HL-60/S4 treated with phorbol 12-myristate 13-acetate at 8.2 ng/mL for 4 days and 3 days (cell line): Measurements from ENCODE around the gene EPHA3.

Experiments used
- in situ Hi-C: fragments of 300-500 bp; cut with MboI; formaldehyde crosslinking; loops from 2 replicates; pipeline ENCODE4 v1.15.0; 2022; ENCODE audit warnings: low sequenced_read_pairs

The EPHA3 gene

DNA sequence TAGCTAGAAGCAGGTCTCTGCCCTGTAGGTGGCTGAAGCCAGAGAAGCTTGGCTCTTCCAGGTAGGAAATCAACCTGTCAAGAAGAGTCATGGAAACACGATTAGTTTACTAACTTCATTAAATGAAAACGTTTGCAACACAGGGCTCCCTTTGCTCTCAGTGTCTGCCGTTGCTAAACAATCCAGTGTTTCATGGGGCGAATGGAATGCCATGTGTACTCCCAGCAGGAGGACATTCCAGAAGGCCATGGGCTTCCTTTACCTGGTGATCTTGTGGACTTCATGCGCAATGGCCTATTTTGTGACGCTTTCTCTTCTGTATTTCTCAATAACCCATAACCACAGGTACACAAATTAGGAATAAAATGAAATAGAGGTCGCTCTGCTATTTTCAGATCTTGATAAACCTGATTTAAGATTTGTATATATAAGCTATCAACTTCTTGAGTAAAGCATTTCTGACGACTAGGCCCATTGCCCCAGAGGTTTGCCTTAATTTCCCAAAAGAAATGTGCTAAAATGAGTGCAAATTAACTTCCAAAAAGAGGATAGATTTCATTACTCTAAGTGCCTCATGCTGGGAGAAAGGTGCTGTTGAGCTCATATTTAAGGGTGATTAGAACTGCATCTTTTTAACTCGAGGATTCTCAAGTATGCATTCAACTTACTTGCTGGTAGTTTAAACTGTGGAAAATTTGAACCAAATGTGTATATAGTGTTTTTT, 171.0 kb downstream of the EPHA3 start:
- in situ Hi-C loops: no loop called here

DNA sequence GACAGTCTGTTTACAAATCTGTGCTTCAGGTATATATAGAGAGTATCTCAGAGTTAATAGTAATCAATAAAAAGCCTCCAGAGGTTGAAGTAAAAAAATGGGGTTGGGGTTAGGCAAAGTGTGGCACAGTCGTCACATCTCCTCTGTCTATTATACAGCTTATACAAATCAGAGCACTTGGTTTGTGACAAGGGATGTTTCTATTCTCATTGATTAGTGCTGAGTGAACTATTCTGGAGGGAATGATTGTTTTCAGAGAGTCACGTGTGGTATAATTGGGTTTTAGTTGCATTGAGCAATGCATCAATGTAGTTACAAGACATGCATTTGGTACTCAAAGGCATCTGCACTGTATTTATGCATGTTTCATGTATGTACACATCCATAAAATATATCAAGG, 172.9 kb downstream of the EPHA3 start:
- in situ Hi-C loops: no loop called here

DNA sequence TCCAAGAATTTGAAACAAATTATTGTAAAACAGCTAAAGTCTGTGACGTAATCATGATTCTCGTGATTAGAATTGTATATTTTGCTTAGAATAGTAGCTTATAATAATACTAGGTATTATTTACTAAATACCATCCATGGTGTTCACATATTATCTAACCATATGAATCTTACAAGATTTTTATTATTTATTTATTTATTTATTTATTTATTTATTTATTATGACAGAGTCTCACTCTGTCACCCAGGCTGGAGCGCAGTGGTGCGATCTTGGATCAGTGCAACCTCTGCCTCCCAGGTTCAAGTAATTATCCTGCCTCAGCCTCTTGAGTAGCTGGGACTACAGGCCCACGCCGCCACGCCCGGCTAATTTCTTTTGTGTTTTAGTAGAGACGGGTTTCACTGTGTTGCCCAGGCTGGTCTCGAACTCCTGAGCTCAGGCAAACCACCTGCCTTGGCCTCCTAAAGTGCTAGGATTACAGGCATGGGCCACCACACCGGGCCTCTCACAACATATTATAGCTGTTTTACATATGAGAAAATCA, 173.5 kb downstream of the EPHA3 start:
- in situ Hi-C loops: no loop called here

DNA sequence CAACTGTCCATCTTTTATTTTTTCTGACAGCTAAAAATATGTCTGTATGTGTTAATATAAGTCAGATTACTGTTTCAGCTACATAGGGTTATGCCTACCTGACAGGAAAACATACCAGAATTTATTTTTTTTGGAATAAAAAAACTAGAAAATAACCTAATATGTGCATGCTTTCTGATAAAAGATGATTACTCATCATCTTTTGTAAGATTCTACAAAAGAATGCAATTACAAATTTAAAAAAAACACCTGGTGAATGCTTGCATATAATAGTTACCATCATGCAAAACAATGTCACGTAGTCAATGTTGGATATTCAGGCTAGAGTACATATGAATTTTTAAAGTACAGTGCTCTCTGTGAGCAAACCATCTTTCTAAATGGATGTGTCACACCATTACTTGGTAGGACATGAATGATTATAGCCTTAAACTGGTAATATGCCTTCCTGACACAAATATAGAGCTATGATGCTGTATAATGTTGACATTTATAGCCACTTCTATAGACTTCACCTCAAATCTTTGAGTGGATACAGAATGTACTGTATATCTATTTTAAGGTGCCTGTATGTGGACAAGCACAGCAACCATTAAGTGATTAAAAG, 180.6 kb downstream of the EPHA3 start:
- in situ Hi-C loops: no loop called here

DNA sequence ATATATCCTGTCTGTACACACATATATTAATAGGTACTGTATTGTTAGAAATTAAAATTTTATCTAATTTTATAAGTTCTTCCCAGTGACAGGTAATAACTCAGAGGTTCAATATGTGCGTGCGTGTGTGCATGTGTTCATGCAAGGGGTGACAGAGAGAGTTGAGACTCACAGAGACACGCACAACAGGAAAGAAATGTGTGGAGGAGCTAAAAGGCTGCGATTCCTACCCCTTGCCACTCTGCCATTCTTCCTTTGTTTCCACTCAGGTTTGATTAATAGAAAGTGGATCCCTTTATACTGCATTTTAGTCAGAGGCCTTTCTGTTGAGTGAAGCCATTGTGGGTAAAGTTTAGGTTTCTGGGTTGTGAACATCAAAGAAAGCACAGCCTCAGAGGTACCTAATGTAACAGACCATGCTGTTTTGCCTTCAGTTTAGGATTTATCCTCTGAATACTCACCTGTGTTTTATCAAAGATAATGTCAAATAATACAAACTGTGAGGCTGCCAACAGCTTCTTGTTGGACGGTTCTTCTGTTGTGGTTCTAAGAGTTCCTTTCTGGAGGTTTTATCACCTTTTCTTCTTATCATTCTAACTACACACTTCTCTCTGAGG, 182.3 kb downstream of the EPHA3 start:
- in situ Hi-C loops: no loop called here

DNA sequence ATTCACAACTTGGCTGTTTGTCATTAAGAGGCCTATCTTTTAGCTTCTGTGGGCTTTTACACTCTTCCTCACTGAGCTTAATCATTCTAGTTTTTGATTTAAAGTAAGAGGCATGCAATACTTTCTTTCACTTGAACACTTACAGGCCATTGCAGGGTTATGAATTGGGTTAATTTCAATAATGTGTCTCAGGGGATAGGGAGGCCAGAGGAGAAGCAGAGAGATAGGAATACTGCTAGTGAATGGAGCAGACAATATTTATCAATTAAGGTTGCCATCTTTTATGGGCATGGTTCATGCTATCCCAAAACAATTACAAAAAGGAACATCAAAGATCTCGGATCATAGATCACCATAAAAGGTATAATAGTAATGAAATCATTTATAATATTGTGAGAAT, 189.8 kb downstream of the EPHA3 start:
- in situ Hi-C loops: no loop called here

DNA sequence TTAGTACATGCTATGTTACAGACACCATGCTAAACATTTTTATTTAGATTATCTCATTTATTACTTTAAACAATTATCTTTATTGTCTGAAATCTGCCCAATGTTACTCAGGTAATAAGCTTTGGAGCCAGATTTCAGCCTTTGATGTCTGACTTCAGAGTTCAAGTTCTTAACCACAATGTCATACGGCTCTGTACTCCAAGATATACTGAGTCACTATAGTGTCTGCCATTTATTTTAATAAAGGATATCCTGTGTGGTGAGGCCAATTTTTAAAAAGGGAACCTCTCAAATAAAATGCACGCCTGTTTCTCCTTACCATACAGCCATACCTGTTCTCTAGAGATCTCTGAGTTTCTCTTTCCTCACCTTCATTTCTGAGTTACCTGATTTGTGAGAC, 193.1 kb downstream of the EPHA3 start:
- in situ Hi-C loops: no loop called here

DNA sequence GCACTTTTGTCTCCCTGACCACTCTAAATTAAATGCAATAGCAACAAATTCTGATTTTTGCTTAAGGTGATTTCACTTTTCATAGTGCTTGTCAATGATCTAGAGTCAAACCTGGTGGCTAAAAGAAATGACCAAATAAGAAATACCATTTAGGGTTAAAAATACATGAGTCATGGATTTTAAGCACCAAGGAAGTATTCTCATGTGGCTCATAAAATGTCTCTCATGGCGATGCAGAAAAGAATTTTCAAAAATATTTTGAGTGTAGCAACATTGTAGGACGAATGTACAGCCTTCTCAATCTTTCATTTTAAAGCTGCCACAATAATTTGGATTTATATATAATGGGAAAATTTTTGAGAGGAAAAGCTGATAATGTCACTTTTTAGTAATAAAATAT, 193.6 kb downstream of the EPHA3 start:
- in situ Hi-C loops: no loop called here

DNA sequence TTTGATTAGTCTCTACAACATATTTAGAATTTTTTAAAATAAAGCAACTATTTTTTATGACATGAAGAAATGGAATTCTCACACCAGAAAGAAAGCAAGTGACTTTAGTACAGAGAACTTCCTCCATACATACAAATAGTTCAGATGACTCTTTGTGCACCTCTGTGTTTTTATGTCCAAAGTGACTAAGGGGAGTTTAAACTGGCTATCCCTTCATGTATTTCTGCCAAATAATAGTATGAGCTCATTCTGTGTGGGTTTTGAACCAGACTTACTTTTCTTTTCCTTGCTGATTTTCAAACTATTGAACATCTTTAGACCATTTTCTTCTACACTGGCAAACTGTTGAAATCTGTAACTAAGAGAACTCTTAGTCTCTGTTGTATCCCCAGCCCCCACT, 196.3 kb downstream of the EPHA3 start:
- in situ Hi-C loops: no loop called here

DNA sequence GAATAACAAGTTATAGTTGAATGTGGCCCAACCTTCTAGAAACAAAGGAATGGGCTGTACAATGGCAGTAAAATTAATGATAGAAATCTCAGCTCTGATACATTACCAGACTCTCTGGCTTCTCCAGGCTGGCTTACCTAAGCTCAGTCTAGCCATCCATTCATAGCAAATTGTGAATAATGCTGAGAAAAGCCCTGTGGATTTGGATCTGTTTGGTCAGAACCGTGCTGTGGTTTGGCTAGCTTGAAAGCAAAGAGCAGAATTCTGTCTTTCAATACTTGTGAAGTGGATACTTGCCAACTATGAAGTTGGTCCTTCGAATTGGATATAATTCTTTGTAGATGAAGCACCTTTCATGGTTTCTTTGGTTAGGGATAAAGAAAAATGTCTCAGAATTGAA, 199.1 kb downstream of the EPHA3 start:
- in situ Hi-C loops: no loop called here

DNA sequence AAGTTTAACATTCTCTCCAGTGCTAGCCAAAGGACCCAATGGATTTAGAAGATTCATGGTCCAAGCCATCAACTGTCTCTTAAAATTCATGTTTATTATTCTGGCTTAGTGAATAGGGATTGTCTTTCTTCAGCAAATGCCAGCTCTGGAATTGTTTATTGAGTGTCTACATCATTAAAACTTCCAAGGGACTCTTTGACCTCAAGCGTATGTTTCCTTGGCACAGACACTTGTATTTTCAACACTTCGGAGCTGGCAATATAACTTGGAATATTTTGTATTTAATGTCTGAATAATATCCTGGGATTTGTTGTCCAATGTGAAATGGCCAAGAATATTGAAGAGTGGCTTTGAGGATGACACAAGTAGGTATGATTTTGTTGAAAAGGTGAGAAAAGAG, 204.2 kb downstream of the EPHA3 start:
- in situ Hi-C loops: no loop called here

DNA sequence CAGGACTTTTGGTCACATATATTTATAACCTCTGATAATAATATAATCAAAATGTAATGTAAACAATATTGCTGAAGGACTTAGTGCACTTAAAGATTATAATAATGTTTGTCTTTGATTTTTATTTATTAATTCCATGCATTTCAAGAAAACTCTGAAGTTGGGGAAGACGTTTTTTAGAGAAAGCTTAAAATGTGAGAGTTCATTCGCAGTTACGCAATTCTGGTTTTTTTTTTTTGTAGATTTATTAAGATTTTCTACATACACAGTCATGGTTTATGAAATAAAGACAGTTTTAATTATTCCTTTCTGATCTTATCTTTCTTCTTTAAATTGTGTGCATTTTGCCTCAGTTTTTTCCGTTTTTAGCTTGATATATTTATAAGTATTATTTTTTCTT, 204.7 kb downstream of the EPHA3 start:
- in situ Hi-C loops: no loop called here

DNA sequence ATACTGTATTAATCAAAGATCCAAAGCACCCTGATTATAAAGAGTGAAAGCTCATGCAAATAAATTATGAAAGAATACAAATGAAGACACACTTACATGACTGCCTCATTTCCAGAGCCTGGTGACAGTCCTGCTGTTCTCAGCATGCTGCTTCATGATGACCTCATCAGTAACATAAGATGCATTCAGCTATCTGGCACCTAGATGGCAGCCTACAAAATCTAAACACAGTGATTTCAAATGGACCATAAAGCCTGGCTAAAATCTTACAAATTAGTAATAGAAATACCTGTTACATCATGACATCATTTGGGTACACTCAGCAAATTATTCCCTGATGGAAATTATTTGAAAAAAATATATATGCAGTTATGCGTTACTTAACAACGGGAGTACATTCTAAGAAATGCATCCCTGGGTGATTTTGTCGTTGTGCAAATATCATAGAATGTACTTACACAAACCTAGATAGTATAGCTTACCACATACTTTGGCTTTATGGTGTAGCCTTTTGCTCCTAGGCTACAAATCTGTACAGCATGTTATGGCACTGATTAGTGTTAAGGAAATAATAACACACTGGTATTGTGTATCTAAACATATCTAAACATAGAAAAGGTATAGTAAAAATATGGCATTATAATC, 207.2 kb downstream of the EPHA3 start:
- in situ Hi-C loops: no loop called here

DNA sequence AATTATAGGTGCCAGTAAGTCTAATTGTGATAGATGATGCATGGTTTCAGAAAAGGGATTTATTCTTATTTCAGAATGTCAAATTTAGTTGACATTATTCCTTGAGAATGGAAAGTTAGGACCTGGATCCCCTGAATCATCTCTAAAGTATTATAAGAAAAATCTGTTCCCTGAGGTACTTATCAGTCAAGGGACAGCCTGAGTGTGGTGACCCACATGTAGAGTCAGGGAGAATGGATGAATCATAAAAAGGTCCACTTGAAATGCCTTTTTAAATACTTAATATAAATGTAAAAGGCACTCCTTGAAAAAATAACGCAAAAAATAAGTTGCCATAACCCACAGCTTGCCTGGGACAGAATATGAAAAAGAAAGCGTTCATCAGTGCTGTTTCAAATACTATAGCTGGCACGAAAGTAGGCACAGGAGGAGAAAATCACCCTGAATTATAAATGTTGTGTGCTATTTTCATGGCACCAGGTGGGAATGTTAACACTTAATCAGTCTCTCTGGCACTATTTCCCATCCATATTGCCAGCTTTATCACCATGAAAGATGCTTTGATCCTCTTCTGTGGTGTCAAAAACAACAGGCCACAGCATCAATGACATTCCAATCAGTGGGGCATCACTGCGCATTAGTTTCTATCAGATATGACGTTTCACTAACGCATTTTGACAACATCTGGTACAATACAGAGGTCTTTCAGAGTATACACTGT, 208.5 kb downstream of the EPHA3 start:
- in situ Hi-C loops: no loop called here

DNA sequence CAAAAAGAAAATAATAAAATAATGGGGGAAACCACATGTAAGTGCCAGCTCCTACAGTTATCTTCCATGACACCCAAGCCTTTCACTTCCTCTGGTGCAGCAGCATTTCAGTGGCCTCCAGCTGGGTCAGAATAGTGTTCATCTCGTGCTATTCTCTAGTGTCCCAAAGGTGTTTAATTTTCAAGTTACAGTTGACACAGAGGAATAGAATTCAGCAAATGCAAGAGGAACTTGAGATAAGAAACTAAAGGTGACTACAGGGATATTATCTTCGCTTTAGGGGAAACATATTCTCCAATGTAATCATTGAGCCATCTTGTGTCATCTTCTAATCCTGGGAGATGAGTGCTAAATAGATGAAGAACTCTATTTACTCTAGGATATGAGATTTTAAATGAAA, 212.8 kb downstream of the EPHA3 start:
- in situ Hi-C loops: no loop called here

DNA sequence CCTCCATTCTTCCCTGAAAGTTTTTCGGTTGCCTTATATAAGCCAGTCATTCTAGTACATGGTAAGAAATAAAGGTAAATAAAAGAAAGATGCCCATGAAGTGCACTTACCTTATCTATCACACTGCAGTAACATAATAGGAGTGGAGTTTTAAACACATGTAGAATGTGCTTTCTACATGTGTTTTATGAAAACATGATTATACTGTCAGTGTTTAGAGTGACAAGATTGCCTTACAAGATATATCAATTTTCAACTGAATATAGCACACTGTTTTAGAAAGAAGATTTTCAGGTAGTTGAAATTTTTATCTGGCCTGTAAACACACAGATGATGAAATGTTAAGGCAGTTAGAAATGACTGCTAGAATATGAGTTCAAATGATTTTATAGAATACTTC, 219.6 kb downstream of the EPHA3 start:
- in situ Hi-C loops: no loop called here

DNA sequence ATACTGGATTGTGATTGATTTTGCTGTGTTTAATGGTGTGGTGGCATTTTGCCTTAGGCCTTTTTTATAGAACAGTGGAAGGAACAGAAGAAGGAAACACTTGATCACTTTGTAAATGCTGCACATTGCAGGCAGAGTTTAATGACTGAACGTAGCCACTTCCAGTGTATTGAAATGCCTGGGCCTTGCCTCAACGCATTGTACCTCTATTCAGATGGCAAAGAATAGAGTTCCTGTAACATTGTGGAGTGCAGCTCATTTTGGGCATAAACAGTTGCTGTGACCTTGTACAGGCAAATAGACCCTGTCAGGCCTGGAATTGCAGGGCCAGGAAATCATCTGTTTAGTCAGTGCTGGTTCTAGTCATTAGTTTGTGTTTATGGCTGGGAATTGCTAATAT, 225.0 kb downstream of the EPHA3 start:
- in situ Hi-C loops: no loop called here

DNA sequence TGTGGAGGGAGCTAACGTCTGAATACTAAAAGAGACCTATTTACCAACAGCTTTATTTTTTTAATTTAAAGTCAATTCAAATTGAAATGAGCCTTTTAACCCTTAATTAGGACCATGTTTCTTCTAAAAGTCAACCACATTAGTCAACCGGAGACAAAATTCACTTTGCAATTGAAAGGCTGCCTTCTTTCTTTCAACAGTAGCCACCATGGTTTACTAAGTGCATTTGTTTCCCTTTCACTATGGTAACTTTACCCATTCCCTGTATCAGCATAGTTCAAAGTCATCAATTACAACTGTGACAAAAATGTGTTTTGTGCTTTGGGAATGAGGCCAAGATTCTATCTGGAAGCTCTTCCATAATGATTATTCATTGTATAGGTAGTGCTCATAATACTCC, 225.4 kb downstream of the EPHA3 start:
- in situ Hi-C loops: no loop called here

DNA sequence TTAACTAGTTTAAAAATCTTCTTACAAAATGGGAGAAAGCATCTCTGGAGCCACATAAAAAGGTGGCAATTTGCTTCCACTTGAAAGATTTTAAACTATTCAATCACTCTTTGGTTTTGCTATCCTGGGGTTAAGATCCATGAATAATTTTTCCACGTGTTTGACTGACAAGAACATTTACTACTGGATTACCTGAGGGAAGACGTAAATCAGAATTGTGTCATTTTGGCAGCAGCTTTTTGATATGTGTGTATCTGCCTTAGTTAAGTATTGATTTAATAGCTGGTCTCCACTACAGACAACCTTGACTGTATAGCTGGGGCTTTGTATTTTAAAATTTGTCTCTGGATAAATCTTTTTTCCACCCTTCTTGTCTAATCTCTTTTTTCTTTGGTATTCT, 228.3 kb downstream of the EPHA3 start:
- in situ Hi-C loops: no loop called here

DNA sequence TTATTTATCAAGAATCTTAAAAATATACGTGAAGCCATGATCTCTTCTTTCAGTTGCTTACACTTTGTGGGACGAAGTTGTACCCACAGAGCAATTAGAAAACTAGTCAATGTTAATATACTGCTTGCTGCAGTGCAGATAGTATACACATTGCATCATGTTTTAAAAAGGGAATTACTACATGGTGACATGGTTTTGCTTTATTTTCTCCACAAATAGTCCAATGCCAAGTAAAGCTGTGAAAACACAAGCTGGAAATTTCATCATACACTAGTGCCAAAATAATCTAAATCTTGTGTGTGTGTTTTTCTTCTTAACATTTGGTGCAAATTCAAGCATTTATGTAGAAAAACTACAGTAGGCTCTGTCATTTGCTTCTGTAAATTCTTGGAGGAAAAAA, 233.0 kb downstream of the EPHA3 start:
- in situ Hi-C loops: no loop called here

DNA sequence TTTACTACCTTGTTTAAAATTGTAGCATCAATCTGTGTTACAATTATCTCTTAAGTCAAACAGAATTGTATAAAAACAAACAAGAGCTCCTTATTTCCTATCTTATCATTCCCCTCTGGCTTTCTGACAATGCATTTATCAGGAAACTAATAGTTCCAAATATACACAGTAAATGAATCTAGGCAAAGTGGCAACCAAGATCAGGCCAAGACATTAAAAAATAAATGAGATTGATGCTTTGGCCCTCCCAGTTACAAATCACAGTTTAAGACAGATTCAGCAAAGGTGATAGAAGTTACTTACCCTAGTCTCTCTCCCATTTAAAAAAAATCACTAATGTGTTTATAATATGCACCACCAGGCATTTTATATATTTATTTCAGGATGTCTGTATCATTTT, 236.7 kb downstream of the EPHA3 start:
- in situ Hi-C loops: no loop called here
